Neural crest cell (in vitro differentiated cells): ENCODE data around the gene GLA. TPM values are rescaled to one million over a fixed set of nuclear protein-coding genes. Genes with fewer than 3 reads are reported as not detected.
A peak's percentile ranks its signal among the peaks of the same experiment; 100 is the strongest.

Experiments
- DNase-seq: peaks from one replicate; pipeline ENCODE4 v3.0.0; 2021; ENCODE audit warnings: low read depth, mixed read lengths, low spot score
- H3K27ac Mint-ChIP-seq: one replicate; pipeline ENCODE4 v1.8.0; 2021; ENCODE audit warnings: mild to moderate bottlenecking, mixed read lengths; ENCODE audit not compliant: unreplicated experiment
- H3K27me3 Mint-ChIP-seq: 2 replicates; pipeline ENCODE4 v1.8.0; 2021; ENCODE audit warnings: low read depth, mild to moderate bottlenecking, mixed read lengths
- H3K36me3 Mint-ChIP-seq: 2 replicates; pipeline ENCODE4 v1.8.0; 2021; ENCODE audit warnings: low read depth, mild to moderate bottlenecking, mixed read lengths
- H3K4me1 Mint-ChIP-seq: 2 replicates; pipeline ENCODE4 v1.8.0; 2021; ENCODE audit warnings: mixed read lengths
- H3K4me3 Mint-ChIP-seq: one replicate; pipeline ENCODE4 v1.8.0; 2021; ENCODE audit warnings: mild to moderate bottlenecking, mixed read lengths
- H3K9me3 Mint-ChIP-seq: 2 replicates; pipeline ENCODE4 v1.8.0; 2021; ENCODE audit warnings: mixed read lengths
- CTCF ChIP-seq: fragments of 200-600 bp; sonication (generic); conservative IDR thresholded peaks from 2 replicates; pipeline ENCODE4 v1.5.0; 2021; ENCODE audit warnings: antibody characterized with exemption, mild to moderate bottlenecking
- total RNA-seq: library from RNA; stranded (reverse); gene quantifications from 2 replicates; pipeline ENCODE4 v1.2.1, GENCODE V29; 2021

The GLA gene
- total RNA-seq, 1 donor from 2014 or later = 50.7 TPM

DNA sequence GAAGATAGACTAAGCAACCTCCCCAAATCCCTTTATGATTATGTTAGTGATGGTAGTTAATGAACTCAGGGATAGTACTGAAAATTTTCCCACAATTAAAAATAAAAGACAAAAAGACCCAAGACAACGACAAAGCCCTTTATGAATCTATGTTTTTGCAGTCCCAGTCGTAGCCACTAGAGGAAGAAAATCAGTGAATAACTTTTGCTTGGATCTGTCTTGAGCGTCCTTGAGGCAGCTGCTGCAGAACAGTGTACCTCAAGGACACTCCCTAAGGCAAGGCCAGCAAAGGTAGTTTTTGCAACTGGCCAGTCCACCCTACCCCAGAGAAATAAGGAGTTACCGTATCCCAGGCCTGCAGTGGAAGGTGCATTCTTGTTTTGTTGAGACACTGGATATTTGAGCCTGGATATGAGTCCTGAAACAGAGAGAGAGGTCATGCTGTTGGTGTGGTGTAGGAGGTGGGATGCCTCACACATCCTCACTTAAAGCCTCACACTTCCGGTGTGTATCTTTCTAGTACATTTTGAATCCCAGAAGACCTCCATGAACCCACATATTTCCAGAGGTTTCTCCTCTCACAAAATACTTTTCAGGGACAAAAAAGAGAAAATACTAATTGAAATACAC lies 50.4 kb downstream of the GLA start:
- no peak for DNase-seq
- H3K9me3 Mint-ChIP-seq = peaks cover 2% of the 10 kb centered on the region
- peaks cover 3% of the 10 kb centered on the region for H3K27me3 Mint-ChIP-seq
- H3K36me3 Mint-ChIP-seq = peaks cover 2% of the 10 kb centered on the region
- no peak overlapping the region for H3K4me3 Mint-ChIP-seq
- no peaks in the 10 kb centered on the region for H3K4me1 Mint-ChIP-seq
- TF ChIP-seq CTCF = peak; percentile 44
- no peak overlapping the region for H3K27ac Mint-ChIP-seq

GRCh38 chrX:101349193-101349562 lies 58.5 kb downstream of the GLA start:
- peaks cover 20% of the 10 kb centered on the region for H3K4me1 Mint-ChIP-seq
- H3K9me3 Mint-ChIP-seq = no peaks in the 10 kb centered on the region
- TF ChIP-seq CTCF = no peak
- H3K27ac Mint-ChIP-seq = peak overlapping the region; percentile 95
- peak overlapping the region; percentile 90 for H3K4me3 Mint-ChIP-seq
- H3K36me3 Mint-ChIP-seq = peaks cover 7% of the 10 kb centered on the region
- no peak for DNase-seq
- peaks cover 2% of the 10 kb centered on the region for H3K27me3 Mint-ChIP-seq

- no peak for TF ChIP-seq CTCF
- H3K4me1 Mint-ChIP-seq = peaks cover 20% of the 10 kb centered on the region
- H3K9me3 Mint-ChIP-seq = no peaks in the 10 kb centered on the region
- H3K36me3 Mint-ChIP-seq = peaks cover 9% of the 10 kb centered on the region
- H3K27me3 Mint-ChIP-seq = no peaks in the 10 kb centered on the region
- DNase-seq = peak; percentile 34
- H3K27ac Mint-ChIP-seq = peak within 1 kb of the TSS; percentile 95
- peak within 1 kb of the TSS; percentile 90 for H3K4me3 Mint-ChIP-seq
Observed at GRCh38 chrX:101348452-101349192, 59.1 kb downstream of the GLA start, which contains the start of gene TIMM8A. TIMM8A (minus strand) TSS chrX:101348742; CDS start chrX:101348664, 78 bp downstream.

- Mint-ChIP-seq H3K9me3 (no peaks in the 10 kb centered on the region), H3K27ac (no peak overlapping the region), H3K4me3 (peak overlapping the region; percentile 90), H3K36me3 (peaks cover 9% of the 10 kb centered on the region), H3K4me1 (peaks cover 20% of the 10 kb centered on the region), H3K27me3 (no peaks in the 10 kb centered on the region)
- TF ChIP-seq CTCF = no peak
- DNase-seq = no peak
Observed at GRCh38 chrX:101347859-101348451, 59.8 kb downstream of the GLA start.

Other genes starting within 250 kb of the GLA start
- 2.4 and 2.9 TPM in 2 replicates for gene DRP2, start 188.1 kb downstream of the GLA start, total RNA-seq
- 0.19 TPM in 1 of 2 replicates, not detected in the other for gene TAF7L, start 116.6 kb downstream of the GLA start, total RNA-seq
- 31.7 and 32.2 TPM in 2 replicates for gene TIMM8A, start 59.2 kb downstream of the GLA start, total RNA-seq
- gene BTK, start 21.7 kb downstream of the GLA start, total RNA-seq = 0.64 TPM in 1 of 2 replicates, not detected in the other
- gene RPL36A, start 16.9 kb downstream of the GLA start, total RNA-seq = 316 and 347 TPM in 2 replicates
- gene HNRNPH2, start 297 bp upstream of the GLA start, total RNA-seq = 73.3 and 74.0 TPM in 2 replicates
- gene ARMCX4, start 77.5 kb upstream of the GLA start, total RNA-seq = 24.2 and 26.2 TPM in 2 replicates
- 30.0 and 30.6 TPM in 2 replicates for gene ARMCX1, start 142.6 kb upstream of the GLA start, total RNA-seq
- 65.6 and 67.8 TPM in 2 replicates for gene ARMCX6, start 210.1 kb upstream of the GLA start, total RNA-seq
- gene ARMCX3, start 215.2 kb upstream of the GLA start, total RNA-seq = 46.1 and 49.1 TPM in 2 replicates